ENCODE measurements around the gene KCNH1.
"Not testable (repeated sequence)": the region's sequence is repeated elsewhere in the genome, so short reads cannot be mapped to it uniquely, and the experiment has no call there.

The KCNH1 gene

DNA sequence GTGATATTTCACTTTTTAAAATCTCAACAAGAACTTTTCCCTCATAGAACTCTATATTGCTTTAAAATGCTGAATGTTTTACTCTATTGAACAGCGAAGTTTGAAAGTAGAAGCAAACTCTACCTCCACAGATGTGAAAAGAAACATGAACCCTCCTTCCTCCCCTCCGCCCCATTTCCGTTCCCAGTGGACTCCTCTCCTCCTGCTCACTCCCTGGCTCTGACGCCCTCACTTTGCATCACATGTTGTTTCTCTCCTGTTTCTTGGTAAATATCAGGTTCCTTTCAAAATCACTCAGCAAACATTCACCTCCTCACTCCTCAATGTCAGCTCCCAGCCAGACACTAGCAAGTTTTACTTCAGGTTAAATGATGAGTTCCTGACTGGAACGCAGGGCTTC is 34.6 kb downstream of the KCNH1 start:
- no peak for DNase-seq (ENCODE audit: low spot score)

- no peak for DNase-seq (ENCODE audit: low spot score)
Observed at GRCh38 chr1:211095381-211095780, 38.6 kb downstream of the KCNH1 start.

DNA sequence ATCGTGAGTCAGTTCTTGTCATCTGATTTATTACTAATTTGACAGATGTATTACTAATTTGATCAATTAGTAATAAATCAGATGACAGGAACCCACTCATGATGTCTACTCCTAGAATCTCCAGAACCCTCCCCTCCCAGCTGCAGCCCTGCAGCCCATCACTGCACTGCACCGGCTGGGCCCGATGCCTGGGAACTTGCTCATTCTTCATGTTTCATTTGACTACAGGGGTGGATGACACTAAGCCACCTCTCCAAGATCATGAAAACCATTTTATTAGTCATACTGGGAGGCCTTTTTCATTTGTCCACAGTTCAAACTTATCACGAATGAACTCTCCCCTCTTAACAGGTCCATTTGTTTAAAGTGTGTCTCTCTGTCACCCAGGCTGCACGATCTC is 41.0 kb downstream of the KCNH1 start:
- no peak for DNase-seq (ENCODE audit: low spot score)

- no peak for DNase-seq (ENCODE audit: low spot score)
Observed at GRCh38 chr1:211091867-211092266, 42.1 kb downstream of the KCNH1 start.

- DNase-seq (ENCODE audit: low spot score), result no peak
Observed at GRCh38 chr1:211089536-211089935, 44.4 kb downstream of the KCNH1 start.

- no peak for DNase-seq (ENCODE audit: low spot score)
Observed at GRCh38 chr1:211088156-211088555, 45.8 kb downstream of the KCNH1 start.

GRCh38 chr1:211082824-211083223 is 51.1 kb downstream of the KCNH1 start:
- DNase-seq (ENCODE audit: low spot score), result no peak

DNA sequence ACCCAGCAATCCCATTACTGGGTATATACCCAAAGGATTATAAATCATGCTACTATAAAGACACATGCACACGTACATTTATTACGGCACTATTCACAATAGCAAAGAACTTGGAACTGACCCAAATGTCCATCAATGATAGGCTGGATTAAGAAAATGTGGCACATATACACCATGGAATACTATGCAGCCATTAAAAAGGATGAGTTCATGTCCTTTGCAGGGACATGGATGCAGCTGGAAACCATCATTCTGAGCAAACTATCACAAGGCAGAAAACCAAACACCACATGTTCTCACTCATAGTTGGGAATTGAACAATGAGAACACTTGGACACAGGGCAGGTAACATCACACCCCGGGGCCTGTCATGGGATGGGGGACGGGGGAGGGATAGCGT is 52.5 kb downstream of the KCNH1 start:
- not testable (repeated sequence) for DNase-seq (ENCODE audit: low spot score)

- no peak for DNase-seq (ENCODE audit: low spot score)
Observed at GRCh38 chr1:211068976-211069375, 65.0 kb downstream of the KCNH1 start.

DNA sequence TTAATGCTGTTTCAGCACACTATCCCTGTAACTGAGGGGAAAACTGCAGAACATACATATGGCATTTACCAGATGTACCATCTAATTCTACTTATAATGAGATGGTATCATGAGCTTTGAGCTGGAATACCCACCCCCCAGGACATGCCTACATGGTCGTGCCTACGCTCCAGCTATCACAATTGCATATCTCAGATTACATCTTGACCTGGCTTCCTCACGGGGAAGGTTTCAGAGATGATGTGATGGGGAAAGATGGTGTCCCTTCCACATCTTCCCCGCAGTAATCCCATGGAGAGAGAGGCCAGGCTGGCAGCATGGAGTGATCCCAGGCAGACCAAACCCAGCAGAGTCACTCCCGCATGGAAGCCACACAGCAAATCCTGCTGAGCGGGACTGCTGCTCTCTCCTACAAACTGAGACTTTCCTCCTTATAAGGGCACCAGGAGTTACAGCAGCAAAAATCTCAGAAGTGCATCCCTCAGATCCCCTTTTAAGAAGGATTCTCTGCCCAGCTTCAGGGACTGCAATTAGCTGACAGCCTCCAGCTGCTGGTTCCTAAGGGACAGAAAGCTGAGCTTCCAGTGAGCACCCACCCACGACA is 67.1 kb downstream of the KCNH1 start:
- no peak for DNase-seq (ENCODE audit: low spot score)

DNA sequence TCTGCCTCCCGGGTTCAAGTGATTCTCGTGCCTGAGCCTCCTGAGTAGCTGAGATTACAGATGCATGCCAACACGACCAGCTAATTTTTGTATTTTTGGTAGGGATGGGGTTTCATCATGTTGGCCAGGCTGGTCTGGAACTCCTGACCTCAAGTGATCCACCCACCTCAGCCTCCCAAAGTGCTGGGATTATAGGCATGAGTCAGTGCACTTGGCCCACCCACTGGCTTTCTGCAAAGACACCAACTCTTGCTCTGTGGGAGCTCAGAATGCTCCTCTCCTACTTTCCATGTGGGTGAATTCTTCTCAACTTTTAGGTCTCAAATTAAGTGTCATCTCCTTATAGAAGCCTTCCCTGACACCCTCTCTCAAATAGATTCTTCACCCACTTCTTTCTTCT is 92.1 kb downstream of the KCNH1 start:
- not testable (repeated sequence) for DNase-seq (ENCODE audit: low spot score)

DNA sequence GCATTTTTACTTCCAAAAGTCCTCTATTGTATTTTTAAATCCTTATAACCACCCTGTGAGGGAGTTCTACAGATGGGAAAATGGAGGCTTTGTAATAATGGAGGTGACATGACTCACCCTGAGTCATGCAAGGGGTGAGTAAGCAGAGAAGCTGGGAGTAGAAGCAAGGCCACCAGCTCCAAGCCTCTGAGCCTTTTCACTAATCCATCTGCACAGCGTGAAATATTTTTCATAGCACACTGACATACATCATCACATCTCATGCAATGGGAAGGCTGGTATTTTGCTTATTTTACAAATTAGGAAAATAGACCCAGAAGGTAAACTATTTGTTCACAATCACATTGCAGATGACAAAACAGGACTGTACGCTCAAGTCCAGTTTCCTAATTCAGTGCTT is 96.9 kb downstream of the KCNH1 start:
- no peak for DNase-seq (ENCODE audit: low spot score)

DNA sequence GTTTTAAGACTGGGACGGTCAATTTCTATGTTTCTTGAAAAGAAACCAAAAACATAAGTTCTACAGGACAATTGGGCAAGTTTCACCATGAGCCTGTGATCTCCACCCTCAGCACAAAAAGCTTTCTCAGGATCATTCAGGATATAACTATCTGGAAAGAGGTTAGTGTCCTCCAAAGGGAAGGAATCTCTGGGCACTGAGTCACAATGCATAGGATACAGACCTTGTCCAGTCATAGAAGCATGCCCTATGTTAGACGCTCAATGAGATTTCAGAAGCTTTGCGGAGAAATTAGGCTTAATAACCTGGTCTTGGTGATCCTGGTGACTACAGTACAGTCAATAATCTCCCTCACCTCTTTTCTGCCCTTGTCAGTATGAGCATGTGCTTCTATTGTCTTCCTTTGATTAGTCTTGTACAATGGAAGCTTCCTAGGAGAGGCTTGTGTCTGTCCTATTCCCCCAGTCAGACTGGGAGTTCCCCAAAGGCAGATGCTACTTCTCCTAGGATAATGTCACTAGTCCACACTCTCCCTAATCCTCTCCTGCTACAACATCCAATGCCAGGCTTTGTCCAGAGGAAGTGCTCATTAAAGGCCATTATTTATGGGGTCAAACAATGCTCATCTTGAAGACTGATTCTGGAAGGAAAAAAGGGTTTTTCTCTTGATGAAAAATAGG is 97.4 kb downstream of the KCNH1 start:
- DNase-seq (ENCODE audit: low spot score), result no peak

GRCh38 chr1:211035821-211036380 is 98.0 kb downstream of the KCNH1 start:
- DNase-seq (ENCODE audit: low spot score), result no peak

DNA sequence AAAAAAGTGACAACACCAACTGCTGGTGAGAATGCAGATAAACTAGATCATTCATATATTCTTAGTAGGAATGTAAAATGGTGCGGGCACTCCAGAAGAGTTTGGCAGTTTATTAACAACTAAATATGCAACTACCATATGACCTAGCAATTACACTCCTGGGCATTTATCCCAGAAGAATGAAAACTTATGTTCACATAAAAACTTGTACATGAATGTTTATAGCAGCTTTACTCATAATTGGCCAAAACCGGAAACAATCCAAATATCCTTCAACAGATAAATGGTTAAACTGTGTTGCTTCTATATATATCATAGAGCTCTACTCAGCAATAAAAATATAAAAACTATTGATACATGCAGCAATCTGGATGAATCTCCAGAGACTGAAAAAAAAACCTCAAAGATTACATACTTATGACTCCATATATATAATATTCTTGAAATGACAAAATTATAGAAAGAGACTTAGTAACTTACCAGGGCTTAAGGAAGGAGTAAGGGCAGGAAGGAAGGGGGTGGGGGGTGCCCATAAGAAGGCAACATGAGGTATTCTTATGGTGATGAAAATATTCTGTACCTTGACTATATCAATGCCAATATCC is 99.9 kb downstream of the KCNH1 start:
- no peak for DNase-seq (ENCODE audit: low spot score)

GRCh38 chr1:211024901-211025300 is 109.0 kb downstream of the KCNH1 start:
- no peak for DNase-seq (ENCODE audit: low spot score)

DNA sequence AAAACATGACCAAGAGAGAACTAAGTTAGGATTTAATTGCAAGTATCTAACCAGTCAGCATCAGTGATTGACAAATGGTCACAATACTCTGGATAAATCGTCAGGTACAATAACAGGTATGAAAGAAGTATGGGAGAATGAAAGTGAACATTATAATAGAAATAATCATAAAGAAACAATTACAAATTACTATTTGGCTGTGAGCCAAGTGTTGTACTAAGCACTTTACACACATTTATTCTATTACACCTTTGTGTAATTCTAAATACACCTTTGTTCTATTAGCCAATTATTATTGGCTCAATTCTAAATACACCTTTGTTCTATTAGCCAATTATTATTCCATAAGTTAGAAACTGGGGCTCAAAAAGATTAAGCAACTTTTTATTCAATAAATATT is 114.7 kb downstream of the KCNH1 start:
- no peak for DNase-seq (ENCODE audit: low spot score)

DNA sequence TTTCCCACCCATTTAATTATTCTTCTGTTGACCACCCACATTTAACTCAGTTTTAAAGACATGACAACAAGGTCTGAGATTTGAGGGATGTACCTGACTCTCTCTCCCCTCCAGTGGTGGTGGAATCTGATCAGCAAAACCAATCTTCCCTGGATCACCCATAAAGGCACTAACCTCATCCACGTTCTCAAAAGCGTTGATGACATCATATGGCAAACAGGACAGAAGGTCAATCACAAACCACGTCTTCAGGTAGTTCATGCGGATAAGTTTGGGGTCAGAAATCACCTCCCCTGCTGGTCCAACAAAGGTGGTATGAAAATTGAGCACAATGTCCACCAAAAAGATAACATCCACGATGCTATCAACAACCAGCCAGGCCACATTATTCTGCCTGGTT is 115.3 kb downstream of the KCNH1 start:
- DNase-seq (ENCODE audit: low spot score), result no peak

DNA sequence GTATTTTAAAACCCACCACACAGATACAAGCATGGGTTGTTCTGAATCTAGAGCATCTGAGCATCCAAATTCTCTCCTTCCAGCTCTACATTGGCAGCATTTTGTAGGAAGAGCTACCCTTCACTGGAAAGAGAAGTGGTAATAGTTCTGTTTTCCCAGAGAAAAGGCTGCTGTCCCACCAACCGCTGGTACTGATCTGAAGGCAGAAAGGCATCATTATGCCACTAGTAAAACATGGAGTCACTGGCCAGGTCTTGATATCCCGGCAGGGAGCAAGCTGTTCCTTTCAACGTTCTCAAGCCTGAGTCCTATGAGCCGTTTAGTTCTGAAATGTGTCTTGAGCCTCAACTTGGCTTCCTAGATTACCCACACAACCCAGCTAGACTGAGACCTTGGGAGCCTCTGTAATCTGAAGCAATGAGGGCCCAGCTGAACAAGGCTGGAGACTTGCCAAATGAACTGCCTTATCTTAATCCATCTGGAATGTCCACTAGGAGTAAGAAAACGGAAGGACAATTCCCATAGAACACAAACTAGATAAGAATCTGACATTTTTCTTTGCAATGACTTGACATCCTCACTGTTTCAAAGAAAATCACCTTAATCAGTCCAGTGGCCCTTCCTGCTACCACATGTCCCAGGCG is 116.8 kb downstream of the KCNH1 start:
- DNase-seq (ENCODE audit: low spot score), result no peak

DNA sequence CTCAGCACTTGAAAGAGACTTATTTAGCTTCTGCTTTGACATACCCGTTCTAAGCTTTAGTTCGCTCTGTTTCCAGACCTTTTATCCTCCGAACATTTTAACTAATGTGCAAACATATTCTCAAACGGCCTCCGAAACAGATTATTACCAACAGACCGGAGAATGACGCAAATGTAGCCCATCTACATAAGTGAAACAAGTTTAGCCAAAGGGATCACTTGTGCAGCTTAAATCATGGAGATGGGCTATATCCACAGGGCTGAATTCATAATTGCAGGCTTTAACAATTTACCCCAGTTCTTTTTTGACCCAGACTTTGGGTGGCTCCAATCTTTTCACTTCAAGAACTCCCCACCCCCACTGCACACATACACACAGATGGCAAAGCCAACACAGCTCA is 119.7 kb downstream of the KCNH1 start:
- DNase-seq (ENCODE audit: low spot score), result no peak

DNA sequence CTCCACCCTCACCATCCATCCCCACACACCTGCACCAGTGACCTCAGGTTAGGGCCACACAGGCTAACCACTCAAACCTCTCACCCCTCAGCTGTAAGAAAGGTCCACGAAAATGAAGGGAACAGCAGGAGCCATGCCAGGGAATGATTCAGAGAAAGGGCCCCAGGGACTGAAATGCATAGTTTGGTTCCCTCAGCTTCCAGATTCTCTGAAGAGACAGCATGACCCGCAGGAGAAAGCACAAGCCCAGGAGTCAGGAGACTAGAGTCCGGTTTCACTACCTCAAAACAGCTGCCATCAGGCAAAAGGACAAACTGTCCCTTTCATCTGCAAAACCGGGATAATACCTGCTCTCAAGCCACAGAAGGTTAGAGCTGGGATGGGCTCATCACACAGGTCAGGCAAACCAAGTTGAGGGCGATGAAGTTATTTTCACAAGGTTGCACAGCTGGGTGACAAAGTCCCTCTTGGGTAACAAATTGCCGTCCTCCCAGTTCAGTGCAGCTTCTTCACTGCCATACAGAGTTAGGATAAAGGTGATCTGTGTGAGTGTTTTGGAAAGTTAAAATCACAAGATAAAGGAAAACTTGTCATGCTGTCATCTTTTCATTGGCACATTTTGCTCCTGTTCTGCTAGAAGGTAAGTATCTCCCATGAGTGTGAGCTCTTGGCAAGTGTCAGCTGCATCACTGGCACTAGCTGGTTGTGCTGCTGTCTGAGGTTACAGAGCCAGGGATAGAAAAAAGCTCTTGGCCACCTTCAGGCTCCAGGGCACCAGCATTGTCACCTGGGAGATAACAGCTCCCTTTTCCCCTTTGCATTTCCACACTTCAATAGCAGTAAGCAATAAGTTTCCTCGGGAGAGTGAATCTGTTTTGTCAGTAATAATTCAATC is 120.4 kb downstream of the KCNH1 start:
- DNase-seq (ENCODE audit: low spot score), result no peak

DNA sequence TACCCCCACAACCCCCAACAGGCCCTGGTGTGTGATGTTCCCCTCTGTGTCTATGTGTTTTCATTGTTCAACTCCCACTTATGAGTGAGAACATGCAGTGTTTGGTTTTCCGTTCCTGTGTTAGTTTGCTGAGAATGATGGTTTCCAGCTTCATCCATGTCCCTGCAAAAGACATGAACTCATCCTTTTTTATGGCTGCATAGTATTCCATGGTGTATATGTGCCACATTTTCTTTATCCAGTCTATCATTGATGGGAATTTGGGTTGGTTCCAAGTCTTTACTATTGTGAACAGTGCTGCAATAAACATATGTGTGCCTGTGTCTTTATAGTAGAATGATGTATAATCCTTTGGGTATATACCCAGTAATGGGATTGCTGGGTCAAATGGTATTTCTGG is 122.8 kb downstream of the KCNH1 start:
- not testable (repeated sequence) for DNase-seq (ENCODE audit: low spot score)

All from CD4-positive, alpha-beta T cell treated with Interleukin-2 at 100 ng/mL for 4 hours (primary cell).